Thoracic aorta (tissue), 2 donors: ENCODE results near the gene FGGY. TPM values are rescaled to one million over a fixed set of nuclear protein-coding genes. Genes with fewer than 3 reads are reported as not detected.

Experiments used
- ATAC-seq: fragments of 150-250 bp; one replicate; pipeline ENCODE4 v1.8.0; 2017; ENCODE audit warnings: low read depth; ENCODE audit not compliant: insufficient number of reproducible peaks, low FRiP score
- DNase-seq: peaks from one replicate; pipeline ENCODE4 v3.0.0-alpha.2; 2020; ENCODE audit warnings: low spot score
- H3K27ac ChIP-seq, 2 donors: fragments of 200-600 bp; sonication (generic); 1 replicate in 1 of 2; 2 replicates in 1 of 2; pipeline ENCODE4 v1.5.1; 2016; ENCODE audit warnings: mild to moderate bottlenecking in 2 of 2, moderate library complexity in 2 of 2
- H3K27me3 ChIP-seq: fragments of 200-600 bp; sonication (generic); replicated peaks from 2 replicates; pipeline ENCODE4 v1.6.0; 2016; ENCODE audit warnings: mild to moderate bottlenecking; ENCODE audit not compliant: insufficient read depth
- H3K36me3 ChIP-seq: fragments of 200-600 bp; sonication (generic); one replicate; pipeline ENCODE4 v1.5.1; 2016
- H3K4me1 ChIP-seq, 2 donors: fragments of 200-600 bp; sonication (generic); 1 replicate in 1 of 2; 2 replicates in 1 of 2; pipeline versions ENCODE4 v1.5.1 to v1.6.0; 2016; ENCODE audit warnings: low read depth in 2 of 2, mild to moderate bottlenecking in 1 of 2; ENCODE audit not compliant: control insufficient read depth in 1 of 2
- H3K4me3 ChIP-seq: fragments of 200-600 bp; sonication (generic); 2 replicates; pipeline ENCODE4 v1.5.1; 2016; ENCODE audit warnings: mild to moderate bottlenecking
- H3K9me3 ChIP-seq: fragments of 200-600 bp; sonication (generic); 2 replicates; pipeline ENCODE4 v1.5.1; 2016
- total RNA-seq, 2 donors: library from RNA; depleted of rRNA; stranded (reverse); fragments of >200 nt; gene quantifications; one replicate each; pipeline versions ENCODE4 v1.1.0 to v1.2.3, GENCODE V29; 2016
- TF ChIP-seq, protein P1 (sequence below): fragments of 200-600 bp; sonication (generic); IDR thresholded peaks from one replicate; pipeline ENCODE4 v1.5.1; 2019; ENCODE audit warnings: antibody characterized with exemption

The FGGY gene
- total RNA-seq, 2 donors from 2014 or later = 6.5 to 9.9 TPM

DNA sequence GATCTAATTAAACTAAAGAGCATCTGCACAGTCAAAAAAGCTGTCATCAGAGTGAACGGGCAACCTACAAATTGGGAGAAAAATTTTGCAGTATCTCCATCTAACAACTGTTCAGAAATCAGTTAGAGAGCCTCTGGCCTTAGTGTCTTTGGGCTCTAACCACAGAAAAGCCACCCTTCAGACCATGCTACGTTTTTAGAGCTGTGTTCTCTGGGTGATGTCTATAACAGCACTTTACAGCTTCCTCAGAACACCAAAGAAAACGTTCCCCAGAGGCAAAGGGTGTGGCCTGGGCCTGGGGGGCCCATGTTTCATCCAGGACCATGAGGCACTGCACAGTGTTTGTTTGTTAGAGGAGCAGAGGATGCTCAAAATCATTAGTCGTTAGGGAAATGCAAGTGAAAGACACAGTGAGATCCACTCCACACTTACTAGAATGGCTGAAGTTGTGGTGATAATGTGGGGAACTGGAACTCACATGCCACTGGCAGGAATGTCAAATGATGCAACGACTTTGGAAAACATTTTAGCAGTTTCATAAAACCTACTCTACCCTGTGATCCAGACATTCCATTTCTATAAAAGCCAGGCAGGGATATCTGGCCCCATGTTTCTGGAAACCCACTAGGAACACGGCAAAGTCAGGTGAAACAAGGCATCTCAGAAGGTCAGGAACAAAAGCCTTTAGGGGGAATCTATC lies 267.4 kb downstream of the FGGY start:
- DNase-seq (no peak), ATAC-seq (no peak)
- TF ChIP-seq, protein P1, sequence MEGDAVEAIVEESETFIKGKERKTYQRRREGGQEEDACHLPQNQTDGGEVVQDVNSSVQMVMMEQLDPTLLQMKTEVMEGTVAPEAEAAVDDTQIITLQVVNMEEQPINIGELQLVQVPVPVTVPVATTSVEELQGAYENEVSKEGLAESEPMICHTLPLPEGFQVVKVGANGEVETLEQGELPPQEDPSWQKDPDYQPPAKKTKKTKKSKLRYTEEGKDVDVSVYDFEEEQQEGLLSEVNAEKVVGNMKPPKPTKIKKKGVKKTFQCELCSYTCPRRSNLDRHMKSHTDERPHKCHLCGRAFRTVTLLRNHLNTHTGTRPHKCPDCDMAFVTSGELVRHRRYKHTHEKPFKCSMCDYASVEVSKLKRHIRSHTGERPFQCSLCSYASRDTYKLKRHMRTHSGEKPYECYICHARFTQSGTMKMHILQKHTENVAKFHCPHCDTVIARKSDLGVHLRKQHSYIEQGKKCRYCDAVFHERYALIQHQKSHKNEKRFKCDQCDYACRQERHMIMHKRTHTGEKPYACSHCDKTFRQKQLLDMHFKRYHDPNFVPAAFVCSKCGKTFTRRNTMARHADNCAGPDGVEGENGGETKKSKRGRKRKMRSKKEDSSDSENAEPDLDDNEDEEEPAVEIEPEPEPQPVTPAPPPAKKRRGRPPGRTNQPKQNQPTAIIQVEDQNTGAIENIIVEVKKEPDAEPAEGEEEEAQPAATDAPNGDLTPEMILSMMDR = no peak
- H3K9me3 ChIP-seq = no peaks in the 10 kb centered on the region
- no peak overlapping the region for H3K4me3 ChIP-seq
- no peaks in the 10 kb centered on the region for H3K4me1 ChIP-seq
- no peak overlapping the region for H3K27ac ChIP-seq
- no peaks in the 10 kb centered on the region for H3K36me3 ChIP-seq
- no peaks in the 10 kb centered on the region for H3K27me3 ChIP-seq

DNA sequence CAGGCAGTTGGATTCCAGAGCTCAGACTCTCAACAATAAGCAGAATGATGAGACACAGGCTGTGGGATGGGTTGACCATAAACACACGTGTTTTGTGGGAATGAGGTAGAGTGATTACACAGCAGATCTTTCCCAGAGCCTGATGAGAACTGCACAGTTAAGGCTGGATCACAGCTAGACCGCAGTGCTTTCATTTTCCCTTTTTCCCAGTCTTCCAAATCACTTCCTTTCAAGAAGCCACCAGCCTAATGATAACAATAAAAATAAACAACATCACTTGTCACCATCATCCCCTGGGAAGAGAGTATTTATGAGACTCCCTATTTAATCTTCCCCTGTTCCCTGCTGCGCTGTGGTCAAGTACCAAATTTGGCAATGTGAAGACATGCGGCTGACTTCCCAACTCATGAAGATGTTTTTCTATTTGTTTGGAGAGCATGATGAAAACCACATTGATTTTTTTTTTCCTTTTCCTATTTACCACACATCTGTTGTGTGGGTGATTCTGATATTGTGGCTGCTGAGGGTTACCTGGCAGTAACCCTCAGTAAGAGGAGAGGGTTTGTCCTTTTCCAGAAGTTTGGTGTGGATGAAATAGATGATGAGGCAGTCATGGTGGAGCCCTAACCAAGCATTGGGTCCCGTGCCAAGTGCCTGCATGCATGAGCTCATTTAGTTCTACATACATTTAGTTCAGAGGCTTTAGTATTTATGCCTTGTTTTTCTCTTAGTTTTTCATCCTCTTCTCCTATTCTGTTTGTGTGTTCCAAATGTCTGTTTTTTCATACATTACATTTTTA lies 268.9 kb downstream of the FGGY start:
- no peaks in the 10 kb centered on the region for H3K36me3 ChIP-seq
- DNase-seq = no peak
- no peaks in the 10 kb centered on the region for H3K9me3 ChIP-seq
- H3K27ac ChIP-seq = no peak overlapping the region
- TF ChIP-seq, protein P1 = no peak
- H3K27me3 ChIP-seq = no peaks in the 10 kb centered on the region
- no peak overlapping the region for H3K4me3 ChIP-seq
- ATAC-seq = no peak
- no peaks in the 10 kb centered on the region for H3K4me1 ChIP-seq

DNA sequence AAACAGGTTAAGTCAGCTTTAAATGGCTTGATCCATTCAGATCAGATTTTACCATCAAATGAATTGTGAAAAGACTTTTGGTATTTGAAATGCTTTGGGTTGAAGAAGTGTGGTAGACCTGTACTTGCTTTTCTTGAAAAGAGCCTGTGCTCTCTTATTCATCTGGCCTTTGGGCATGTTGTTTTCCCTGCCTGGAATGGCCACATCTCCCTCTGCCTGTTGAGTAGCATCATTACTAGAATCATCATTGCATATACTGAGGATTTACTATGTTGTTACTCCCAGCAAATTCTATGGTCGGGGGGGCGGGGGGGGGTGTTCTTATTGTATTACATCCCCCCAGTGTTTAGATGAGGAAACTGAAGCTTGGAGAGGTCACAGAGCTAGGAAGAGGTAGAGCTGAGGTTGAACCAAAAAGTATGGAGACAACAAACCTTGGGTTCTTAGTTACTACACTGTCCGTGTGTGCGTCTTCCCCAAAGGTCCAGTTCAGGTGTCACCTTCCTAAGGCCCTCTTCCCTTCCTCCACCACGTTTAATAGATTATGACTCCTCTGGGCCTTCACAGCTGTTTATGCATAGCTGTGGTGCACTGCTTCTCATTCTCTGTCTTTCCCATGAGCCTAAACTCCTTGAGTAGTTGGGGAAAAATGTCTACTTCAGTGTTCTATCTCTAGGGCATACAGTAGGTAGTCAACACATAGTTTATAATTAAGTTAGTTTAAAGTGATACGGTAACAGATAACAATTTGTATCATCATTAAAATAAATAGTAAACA lies 271.5 kb downstream of the FGGY start:
- Histone ChIP-seq H3K27me3 (no peaks in the 10 kb centered on the region), H3K9me3 (no peaks in the 10 kb centered on the region), H3K4me3 (no peak overlapping the region), H3K27ac (no peak overlapping the region), H3K4me1 (no peaks in the 10 kb centered on the region), H3K36me3 (no peaks in the 10 kb centered on the region)
- no peak for DNase-seq
- TF ChIP-seq, protein P1 = no peak
- ATAC-seq = no peak

DNA sequence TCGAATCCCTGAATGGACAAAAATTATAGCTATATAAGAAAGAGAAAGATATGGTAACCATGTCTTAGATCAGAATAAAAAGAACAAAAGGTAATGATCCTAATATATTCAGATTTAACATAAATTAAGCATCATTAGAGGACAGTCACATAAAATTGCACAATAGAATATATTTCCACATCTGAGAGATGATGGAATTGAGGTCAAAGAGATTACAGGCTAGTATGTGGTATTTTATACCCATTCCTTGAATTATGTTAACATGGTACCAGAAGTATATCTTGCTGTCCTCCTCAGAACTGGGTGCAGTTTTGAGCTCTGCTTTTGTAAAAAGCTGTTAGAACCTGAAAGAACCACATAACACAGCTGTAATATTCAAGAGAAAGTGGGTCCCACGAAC lies 272.3 kb downstream of the FGGY start:
- no peak overlapping the region for H3K4me3 ChIP-seq
- H3K9me3 ChIP-seq = peaks cover 3% of the 10 kb centered on the region
- ATAC-seq (no peak), DNase-seq (no peak)
- H3K36me3 ChIP-seq = no peaks in the 10 kb centered on the region
- no peak overlapping the region for H3K27ac ChIP-seq
- TF ChIP-seq, protein P1 = no peak
- no peaks in the 10 kb centered on the region for H3K4me1 ChIP-seq
- no peaks in the 10 kb centered on the region for H3K27me3 ChIP-seq

DNA sequence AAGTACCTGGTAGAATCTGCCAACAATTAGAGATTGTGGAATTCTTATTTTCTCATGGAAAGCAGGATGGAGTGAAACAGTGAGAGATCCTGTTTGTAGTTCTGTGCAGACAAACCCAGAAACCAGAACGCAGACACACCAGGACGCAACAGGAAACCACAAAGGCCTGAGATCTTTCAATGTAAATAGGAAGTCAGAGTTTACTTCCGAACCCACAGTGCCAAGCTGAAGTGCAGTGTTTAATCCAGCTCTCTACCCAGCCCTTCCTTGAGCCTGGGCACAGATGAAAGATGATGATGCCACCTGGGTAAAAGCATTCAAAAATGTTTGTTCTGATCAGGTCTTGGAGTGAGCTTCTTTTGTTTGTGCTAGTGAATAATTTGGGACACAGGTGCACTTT lies 273.6 kb downstream of the FGGY start:
- ATAC-seq = no peak
- Histone ChIP-seq H3K27me3 (no peaks in the 10 kb centered on the region), H3K4me3 (no peak overlapping the region), H3K27ac (no peak overlapping the region), H3K9me3 (peaks cover 3% of the 10 kb centered on the region), H3K4me1 (no peaks in the 10 kb centered on the region), H3K36me3 (no peaks in the 10 kb centered on the region)
- no peak for DNase-seq
- TF ChIP-seq, protein P1 = no peak
